ENCODE results near the gene TARBP1.

- TF ChIP-seq EZH2 (IDR thresholded peaks at IDR 0.05; ENCODE audit: insufficient read depth, low read length) (no peak), CTCF (IDR thresholded peaks at IDR 0.05; ENCODE audit: insufficient read depth, low read depth, low read length) (no peak)
Measured at GRCh38 chr1:234520908-234521817, 42.2 kb upstream of the TARBP1 start.
